HG02938 (cell line): ENCODE data around the gene KRTAP10-10.
"Not testable (repeated sequence)": the region's sequence is repeated elsewhere in the genome, so short reads cannot be mapped to it uniquely, and the experiment has no call there.

ENCODE experiments used
- ATAC-seq: cut with Tn5 transposase; IDR thresholded peaks from one replicate; pipeline ENCODE4 v1.9.1; 2021; ENCODE audit warnings: mild to moderate bottlenecking, moderate library complexity; ENCODE audit not compliant: unreplicated experiment

The KRTAP10-10 gene

GRCh38 chr21:44625756-44626155 lies 11.4 kb upstream of the KRTAP10-10 start:
- no peak for ATAC-seq

DNA sequence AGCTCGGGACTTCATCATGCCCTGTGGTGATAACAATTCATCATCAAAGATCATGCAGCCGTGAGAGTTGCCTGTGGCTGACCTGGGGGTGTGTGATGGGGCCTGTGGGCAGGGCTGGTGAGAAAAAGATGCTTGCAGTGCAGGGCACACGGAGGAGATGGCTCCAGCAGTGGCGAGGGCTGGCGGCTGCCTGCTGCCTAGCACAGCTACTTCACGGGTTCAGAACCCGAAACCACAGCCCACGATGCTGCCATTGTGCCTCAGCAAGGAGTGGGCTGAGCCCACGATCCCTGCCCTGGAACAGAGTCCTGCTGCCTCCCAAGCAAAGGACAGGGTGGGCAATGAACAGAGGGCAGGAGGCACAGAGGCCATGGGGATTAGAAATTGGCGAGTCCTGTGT lies 10.9 kb upstream of the KRTAP10-10 start:
- no peak for ATAC-seq

DNA sequence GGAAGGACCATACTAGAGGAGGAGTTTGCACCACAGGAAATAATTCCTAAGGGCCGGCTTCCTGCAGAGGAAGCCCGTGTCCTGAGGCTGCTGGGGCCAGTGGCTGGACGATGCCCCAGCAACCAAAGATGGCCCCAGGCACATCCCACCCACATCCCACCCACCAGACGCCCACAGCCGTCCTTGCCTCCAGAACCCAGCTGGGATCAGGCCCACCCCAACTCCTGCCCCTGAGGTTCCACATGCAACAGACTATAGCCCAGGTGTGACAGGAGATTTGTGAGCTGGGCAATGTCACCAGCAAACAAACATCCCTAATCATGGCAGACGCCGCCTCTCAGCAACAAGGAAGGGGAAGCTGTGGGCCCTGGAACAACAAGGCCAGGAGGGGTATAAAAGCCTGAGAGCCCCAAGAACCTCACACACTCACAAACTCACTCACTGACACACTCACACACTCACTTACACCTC lies 10.4 kb upstream of the KRTAP10-10 start, which contains the start of gene KRTAP10-9:
Gene KRTAP10-9 (plus strand): TSS at position 421 of the 471 bp plus-strand sequence. CDS start 79 bp downstream, outside the sequence.
- no peak for ATAC-seq

- ATAC-seq = not testable (repeated sequence)
Measured at GRCh38 chr21:44627181-44627822, 9.9 kb upstream of the KRTAP10-10 start.

GRCh38 chr21:44627831-44628233 lies 9.3 kb upstream of the KRTAP10-10 start:
- not testable (repeated sequence) for ATAC-seq

DNA sequence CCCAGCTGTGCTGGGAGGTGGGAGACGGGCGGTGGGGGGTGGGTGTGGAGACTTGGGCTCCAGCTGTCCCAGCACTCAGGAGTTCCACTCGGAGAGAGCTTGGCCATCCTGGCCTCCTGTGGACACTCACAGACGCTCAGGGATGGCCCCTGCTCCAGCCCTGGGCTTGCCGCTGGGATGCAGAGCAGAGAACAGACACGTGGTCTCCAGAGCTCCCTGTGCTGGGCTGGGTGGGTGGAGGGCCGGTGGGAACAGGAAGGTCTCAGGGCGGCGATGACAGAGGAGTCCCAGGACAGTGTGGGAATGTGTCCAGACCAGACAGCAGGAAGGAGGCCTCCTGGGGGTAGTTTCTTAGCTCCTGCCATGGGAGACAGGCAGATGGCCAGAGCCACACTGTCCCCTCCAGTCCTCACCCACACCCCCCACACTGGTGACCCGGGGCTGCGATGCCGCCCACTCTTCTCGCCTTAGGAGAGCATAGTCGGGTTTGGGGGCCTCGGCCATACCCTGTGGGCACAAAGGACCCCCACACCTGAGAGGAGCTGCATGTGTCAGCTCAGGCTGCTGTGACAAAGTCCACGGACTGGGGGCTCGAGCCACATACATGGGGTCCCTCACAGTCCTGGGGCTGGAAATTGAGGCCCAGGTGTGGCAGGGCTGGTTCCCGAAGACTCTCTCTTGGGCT lies 8.3 kb upstream of the KRTAP10-10 start:
- no peak for ATAC-seq

- no peak for ATAC-seq
Measured at GRCh38 chr21:44630440-44630839, 6.7 kb upstream of the KRTAP10-10 start.

DNA sequence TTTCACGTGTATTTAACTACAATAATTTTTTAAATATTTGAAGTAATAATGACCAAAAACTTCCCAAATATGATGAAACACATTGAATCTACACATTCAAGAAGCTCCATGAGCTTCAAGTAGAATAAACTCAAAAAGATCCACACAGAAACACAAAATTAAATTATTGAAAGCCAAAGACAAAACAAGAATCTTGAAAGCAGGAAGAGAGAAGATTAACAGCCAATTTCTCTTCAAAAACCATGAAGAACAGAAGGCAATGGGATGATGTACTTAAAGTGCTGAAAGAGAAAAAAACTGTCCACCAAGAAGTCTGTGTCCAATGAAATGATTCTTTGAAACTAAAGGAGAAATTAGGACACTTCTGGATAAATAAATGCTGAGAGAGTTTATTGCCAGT lies 5.1 kb upstream of the KRTAP10-10 start:
- ATAC-seq = no peak

DNA sequence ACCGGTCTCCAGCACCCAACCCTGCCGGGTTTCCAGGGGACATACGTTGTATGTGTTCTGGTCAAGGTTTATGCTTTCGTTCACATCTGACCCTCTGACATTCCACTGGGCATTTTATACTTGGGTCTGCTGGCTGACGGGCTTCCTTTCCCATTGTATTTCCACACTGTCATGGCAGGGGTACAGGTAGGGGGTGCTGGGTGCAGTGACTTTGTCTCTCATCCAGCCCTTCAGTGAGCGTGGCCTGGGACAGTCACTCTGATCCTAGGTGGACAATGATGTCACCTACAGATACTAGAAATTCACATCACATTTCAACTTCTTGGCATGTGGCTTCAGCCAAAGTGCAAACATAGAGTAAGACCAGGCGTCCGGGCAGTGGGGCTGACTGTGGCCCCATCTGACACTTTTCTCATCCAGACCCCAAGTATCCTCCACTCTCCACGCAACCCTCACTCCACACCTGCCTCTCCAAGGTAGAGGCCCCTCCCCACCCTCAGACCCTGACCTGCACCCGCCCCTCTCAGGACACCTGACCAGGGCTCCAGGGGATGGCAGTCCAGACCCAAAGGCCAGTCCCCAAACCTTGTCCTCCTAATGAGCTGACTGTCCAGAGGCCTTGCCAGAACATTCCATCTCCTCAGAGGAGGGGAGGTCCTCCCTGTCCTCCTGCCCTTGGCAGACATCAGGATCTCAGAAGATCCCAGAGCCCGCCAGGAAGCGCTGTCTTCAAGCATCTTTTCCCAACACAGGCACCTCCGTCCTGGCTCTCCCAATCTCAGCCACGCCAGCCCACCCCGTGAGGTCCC lies 743 bp upstream of the KRTAP10-10 start:
- ATAC-seq = no peak

DNA sequence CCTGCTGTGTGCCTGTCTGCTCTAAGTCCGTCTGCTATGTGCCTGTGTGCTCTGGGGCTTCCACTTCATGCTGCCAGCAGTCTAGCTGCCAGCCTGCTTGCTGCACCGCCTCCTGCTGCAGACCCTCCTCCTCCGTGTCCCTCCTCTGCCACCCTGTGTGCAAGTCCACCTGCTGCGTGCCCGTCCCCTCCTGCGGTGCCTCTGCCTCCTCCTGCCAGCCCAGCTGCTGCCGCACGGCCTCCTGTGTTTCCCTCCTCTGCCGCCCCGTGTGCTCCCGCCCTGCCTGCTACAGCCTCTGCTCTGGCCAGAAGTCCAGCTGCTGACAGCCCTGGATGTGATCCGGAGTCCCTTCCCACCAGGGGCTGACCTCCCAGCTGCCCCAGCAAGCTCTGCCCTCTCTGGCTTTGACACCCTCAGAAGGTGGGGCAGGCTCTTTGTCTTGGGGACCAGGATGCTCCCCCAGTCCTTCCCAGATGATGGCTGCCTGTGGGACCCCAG lies 744 bp downstream of the KRTAP10-10 start:
- ATAC-seq = not testable (repeated sequence)

GRCh38 chr21:44638506-44639330 lies 1.6 kb downstream of the KRTAP10-10 start:
- ATAC-seq = not testable (repeated sequence)

GRCh38 chr21:44639331-44639655 lies 2.1 kb downstream of the KRTAP10-10 start:
- ATAC-seq = no peak

DNA sequence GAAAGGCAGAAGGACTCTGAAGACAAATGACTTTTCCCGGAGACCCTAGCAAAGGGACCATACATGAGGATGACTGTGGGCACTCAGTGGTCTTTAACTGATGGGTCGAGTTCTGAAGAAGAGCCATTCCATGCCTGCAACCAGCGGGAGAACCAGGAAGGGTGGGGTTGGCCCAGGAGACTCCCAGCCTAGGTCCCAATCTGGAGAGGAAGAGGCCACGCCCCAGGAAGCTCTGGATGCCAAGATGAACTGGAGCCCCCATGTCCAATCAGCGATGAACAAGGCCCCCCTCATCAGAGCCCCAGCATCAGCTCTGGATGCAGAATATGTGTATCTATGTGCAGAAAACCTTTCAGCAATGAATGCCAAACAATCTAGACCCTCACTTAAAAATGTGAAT lies 3.6 kb downstream of the KRTAP10-10 start:
- no peak for ATAC-seq

- ATAC-seq = no peak
Measured at GRCh38 chr21:44643741-44644310, 6.7 kb downstream of the KRTAP10-10 start.

GRCh38 chr21:44644878-44645277 lies 7.7 kb downstream of the KRTAP10-10 start:
- no peak for ATAC-seq

DNA sequence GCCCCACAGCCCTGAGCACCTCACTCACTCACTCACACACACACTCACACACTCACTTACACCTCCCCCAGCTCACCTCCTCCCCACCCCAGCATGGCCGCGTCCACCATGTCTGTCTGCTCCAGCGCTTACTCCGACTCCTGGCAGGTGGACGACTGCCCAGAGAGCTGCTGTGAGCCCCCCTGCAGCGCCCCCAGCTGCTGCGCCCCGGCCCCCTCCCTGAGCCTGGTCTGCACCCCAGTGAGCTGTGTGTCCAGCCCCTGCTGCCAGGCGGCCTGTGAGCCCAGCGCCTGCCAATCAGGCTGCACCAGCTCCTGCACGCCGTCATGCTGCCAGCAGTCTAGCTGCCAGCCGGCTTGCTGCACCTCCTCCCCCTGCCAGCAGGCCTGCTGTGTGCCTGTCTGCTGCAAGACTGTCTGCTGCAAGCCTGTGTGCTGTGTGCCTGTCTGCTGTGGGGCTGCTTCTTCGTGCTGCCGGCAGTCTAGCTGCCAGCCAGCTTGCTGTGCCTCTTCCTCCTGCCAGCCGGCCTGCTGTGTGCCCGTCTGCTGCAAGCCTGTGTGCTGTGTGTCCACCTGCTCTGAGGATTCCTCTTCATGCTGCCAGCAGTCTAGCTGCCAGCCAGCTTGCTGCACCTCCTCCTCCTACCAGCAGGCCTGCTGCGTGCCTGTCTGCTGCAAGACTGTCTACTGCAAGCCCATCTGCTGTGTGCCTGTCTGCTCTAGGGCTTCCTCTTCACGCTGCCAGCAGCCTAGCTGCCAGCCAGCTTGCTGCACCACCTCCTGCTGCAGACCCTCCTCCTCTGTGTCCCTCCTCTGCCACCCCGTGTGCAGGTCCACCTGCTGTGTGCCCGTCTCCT lies 9.4 kb downstream of the KRTAP10-10 start, which contains the start of gene KRTAP10-11:
Gene KRTAP10-11 (plus strand): TSS at position 49 of the 856 bp plus-strand sequence. CDS start 45 bp downstream, at position 94.
- not testable (repeated sequence) for ATAC-seq

- no peak for ATAC-seq
Measured at GRCh38 chr21:44647222-44647552, 10.0 kb downstream of the KRTAP10-10 start.

- no peak for ATAC-seq
Measured at GRCh38 chr21:44648557-44649311, 11.6 kb downstream of the KRTAP10-10 start.
